Stimulated activated CD4-positive, alpha-beta T cell treated with anti-CD3 and anti-CD28 coated beads, Interleukin-12 subunit alpha, Interleukin-12 subunit beta, amount 100 ng/mL, for 24 hours (primary cell): ENCODE results near the gene SPATA2L.

Experiments
- DNase-seq, 2 experiments: peaks; one replicate each; pipeline ENCODE4 v3.0.0-alpha.2; 2020; ENCODE audit warnings: low read depth in 2 of 2

Gene SPATA2L

DNA sequence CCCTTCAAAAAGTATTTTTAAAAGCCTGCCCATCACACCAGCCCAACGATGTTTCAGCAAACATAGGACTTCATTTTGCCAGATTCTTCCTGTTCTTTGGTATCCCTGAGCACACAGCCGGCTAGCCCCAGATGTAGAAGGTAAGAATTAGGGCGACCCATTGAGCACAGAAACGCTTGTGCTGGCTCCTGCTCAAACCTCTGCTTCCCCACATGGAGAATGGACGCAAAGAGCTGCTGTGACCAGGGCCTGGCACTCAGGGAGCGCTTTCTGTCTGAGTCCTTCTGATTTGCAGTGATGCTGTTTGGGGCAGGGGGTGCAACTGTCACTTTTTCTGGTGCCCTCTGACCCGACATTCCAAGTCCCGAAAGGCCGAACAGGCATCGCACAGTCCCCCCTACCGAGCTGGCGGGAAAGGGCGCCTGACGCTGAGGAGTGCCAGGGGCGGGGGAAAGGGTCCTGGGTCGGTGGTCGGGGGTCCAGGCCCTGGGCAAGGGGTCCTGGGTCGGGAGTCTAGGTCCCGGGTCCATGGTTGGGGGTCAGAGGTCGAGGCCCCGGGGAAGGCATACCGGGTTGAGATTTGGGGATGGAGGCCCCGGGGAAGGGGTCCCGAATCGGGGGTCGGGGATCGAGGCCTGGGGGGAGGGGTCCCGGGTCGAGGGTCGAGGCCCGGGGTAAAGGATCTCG is 44.9 kb downstream of the SPATA2L start:
- no peak for DNase-seq

DNA sequence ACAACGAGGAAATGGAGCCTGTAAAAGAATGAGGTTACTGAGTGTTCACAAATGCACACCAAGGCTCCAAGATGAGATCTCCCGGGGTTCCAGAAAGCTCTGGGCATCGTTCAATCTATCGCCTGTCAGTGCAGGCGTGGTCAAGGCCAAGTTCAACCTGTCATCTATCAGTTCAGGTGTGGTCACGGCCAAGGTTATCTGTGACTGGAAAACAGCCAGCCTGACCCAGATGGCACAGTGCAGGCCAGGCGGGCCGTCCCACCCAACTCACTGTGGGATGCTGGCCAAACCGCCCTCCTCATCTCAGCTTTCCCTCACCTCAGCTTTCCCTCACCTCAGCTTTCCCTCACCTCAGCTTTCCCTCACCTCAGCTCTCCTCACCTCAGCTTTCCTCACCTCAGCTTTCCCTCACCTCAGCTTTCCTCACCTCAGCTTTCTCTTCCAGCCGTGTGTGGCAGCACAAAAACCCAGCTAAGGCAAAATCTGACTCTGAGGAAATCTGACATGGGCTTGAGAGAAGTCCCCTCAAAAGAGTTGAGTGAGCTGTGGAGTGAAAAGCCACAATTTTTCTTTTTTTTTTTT is 46.4 kb downstream of the SPATA2L start:
- DNase-seq = no peak

GRCh38 chr16:89653656-89654295 is 47.7 kb downstream of the SPATA2L start:
- DNase-seq = no peak

- no peak for DNase-seq
These were observed 49.9 kb downstream of the SPATA2L start for GRCh38 chr16:89651584-89651983.

GRCh38 chr16:89646906-89647305 is 54.6 kb downstream of the SPATA2L start:
- DNase-seq = no peak
